Mammary epithelial cell (primary cell): ENCODE data around the gene LCE1A.

Experiments used
- EZH2 ChIP-seq: IDR thresholded peaks from 2 replicates; pipeline ENCODE4 v1.6.1; 2012; ENCODE audit warnings: low read length, inconsistent platforms, borderline replicate concordance
- TF ChIP-seq, protein P1 (sequence below), 2 donors: IDR thresholded peaks in 1 of 2; conservative IDR thresholded peaks in 1 of 2; 2 replicates each; pipeline ENCODE4 v1.5.1; 2011 to 2012; ENCODE audit warnings: inconsistent platforms in 2 of 2, low read length in 2 of 2, mild to moderate bottlenecking in 2 of 2, control low read depth in 1 of 2, low read depth in 1 of 2; ENCODE audit not compliant: insufficient read depth in 1 of 2; ENCODE audit errors: extremely low read depth in 1 of 2

DNA sequence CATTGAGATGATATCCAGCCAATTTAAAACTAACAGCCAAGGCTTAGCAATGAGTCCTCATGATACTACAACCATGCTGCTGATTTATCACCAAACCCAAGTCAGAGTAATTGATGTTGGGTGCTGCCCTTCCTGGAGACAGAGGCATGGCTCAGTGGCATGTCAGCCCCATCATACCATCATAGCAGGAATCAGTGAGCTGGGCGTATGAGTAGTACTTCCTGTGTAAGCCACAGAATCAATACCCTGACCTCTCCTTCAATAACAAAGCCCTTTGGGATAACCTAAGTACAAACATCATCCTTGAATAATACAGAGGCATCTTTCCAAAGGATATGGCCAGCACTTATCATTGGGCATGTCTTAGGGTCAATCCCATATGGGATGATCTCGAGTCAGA, 44.2 kb upstream of the LCE1A start:
- TF ChIP-seq, protein P1, sequence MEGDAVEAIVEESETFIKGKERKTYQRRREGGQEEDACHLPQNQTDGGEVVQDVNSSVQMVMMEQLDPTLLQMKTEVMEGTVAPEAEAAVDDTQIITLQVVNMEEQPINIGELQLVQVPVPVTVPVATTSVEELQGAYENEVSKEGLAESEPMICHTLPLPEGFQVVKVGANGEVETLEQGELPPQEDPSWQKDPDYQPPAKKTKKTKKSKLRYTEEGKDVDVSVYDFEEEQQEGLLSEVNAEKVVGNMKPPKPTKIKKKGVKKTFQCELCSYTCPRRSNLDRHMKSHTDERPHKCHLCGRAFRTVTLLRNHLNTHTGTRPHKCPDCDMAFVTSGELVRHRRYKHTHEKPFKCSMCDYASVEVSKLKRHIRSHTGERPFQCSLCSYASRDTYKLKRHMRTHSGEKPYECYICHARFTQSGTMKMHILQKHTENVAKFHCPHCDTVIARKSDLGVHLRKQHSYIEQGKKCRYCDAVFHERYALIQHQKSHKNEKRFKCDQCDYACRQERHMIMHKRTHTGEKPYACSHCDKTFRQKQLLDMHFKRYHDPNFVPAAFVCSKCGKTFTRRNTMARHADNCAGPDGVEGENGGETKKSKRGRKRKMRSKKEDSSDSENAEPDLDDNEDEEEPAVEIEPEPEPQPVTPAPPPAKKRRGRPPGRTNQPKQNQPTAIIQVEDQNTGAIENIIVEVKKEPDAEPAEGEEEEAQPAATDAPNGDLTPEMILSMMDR (conservative IDR thresholded peaks at IDR 0.05 in 1 of 2, IDR thresholded peaks at IDR 0.05 in 1 of 2; ENCODE audit: extremely low read depth in 1 of 2, insufficient read depth in 1 of 2, low read depth in 1 of 2, low read length in 2 of 2) = no peak
- TF ChIP-seq EZH2 = no peak
